ENCODE data around the gene YARS1.

DNA sequence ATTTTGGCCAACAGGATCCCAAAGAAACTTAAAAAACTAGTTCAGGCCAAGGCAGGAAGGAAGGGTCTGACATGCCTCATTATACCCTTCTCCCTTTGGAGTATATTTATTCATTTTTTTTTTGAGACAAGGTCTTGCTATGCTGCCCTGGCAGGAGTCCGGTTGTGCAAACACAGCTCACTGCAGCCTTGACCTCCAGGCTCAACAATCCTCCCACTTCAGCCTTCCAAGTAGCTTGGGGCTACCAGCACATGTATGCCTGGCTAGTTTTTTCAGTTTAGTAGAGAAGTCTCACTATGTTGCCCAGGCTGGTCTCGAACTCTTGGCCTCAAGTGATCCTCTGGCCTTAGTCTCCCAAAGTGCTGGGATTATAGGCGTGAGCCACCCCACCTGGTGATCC, 5.2 kb downstream of the YARS1 start:
- TF ChIP-seq, protein P1, sequence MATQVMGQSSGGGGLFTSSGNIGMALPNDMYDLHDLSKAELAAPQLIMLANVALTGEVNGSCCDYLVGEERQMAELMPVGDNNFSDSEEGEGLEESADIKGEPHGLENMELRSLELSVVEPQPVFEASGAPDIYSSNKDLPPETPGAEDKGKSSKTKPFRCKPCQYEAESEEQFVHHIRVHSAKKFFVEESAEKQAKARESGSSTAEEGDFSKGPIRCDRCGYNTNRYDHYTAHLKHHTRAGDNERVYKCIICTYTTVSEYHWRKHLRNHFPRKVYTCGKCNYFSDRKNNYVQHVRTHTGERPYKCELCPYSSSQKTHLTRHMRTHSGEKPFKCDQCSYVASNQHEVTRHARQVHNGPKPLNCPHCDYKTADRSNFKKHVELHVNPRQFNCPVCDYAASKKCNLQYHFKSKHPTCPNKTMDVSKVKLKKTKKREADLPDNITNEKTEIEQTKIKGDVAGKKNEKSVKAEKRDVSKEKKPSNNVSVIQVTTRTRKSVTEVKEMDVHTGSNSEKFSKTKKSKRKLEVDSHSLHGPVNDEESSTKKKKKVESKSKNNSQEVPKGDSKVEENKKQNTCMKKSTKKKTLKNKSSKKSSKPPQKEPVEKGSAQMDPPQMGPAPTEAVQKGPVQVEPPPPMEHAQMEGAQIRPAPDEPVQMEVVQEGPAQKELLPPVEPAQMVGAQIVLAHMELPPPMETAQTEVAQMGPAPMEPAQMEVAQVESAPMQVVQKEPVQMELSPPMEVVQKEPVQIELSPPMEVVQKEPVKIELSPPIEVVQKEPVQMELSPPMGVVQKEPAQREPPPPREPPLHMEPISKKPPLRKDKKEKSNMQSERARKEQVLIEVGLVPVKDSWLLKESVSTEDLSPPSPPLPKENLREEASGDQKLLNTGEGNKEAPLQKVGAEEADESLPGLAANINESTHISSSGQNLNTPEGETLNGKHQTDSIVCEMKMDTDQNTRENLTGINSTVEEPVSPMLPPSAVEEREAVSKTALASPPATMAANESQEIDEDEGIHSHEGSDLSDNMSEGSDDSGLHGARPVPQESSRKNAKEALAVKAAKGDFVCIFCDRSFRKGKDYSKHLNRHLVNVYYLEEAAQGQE (IDR thresholded peaks at IDR 0.05; ENCODE audit: low read depth) = no peak
- TF ChIP-seq, protein P2, sequence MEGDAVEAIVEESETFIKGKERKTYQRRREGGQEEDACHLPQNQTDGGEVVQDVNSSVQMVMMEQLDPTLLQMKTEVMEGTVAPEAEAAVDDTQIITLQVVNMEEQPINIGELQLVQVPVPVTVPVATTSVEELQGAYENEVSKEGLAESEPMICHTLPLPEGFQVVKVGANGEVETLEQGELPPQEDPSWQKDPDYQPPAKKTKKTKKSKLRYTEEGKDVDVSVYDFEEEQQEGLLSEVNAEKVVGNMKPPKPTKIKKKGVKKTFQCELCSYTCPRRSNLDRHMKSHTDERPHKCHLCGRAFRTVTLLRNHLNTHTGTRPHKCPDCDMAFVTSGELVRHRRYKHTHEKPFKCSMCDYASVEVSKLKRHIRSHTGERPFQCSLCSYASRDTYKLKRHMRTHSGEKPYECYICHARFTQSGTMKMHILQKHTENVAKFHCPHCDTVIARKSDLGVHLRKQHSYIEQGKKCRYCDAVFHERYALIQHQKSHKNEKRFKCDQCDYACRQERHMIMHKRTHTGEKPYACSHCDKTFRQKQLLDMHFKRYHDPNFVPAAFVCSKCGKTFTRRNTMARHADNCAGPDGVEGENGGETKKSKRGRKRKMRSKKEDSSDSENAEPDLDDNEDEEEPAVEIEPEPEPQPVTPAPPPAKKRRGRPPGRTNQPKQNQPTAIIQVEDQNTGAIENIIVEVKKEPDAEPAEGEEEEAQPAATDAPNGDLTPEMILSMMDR (IDR thresholded peaks at IDR 0.05 in 2 of 3, conservative IDR thresholded peaks at IDR 0.05 in 1 of 3; ENCODE audit: borderline replicate concordance in 1 of 3, insufficient read depth in 1 of 3, low read depth in 2 of 3, low read length in 2 of 3) = no peak
- TF ChIP-seq EZH2 (IDR thresholded peaks at IDR 0.05) (no peak), EZH2phosphoT487 (IDR thresholded peaks at IDR 0.05; ENCODE audit: borderline replicate concordance) (no peak), SIN3A (IDR thresholded peaks at IDR 0.05; ENCODE audit: low read depth) (no peak)
